H9 (cell line): ENCODE results near the gene OGG1. TPM values are rescaled to one million over a fixed set of nuclear protein-coding genes. Genes with fewer than 3 reads are reported as not detected.

Experiments
- DNase-seq: peaks from one replicate; pipeline ENCODE4 v3.0.0-alpha.2; 2017
- H2AFZ ChIP-seq: one replicate; pipeline ENCODE4 v1.6.1; 2013; ENCODE audit warnings: mild to moderate bottlenecking, low read length, control low read depth, moderate library complexity
- H2AK5ac ChIP-seq: 2 replicates; pipeline ENCODE4 v1.6.1; 2013; ENCODE audit warnings: low read length, control low read depth, mixed read lengths; ENCODE audit not compliant: insufficient read length
- H2BK120ac ChIP-seq: one replicate; pipeline ENCODE4 v1.6.1; 2013; ENCODE audit warnings: low read depth, mild to moderate bottlenecking, low read length, control low read depth, inconsistent platforms; ENCODE audit not compliant: poor library complexity, severe bottlenecking
- H2BK12ac ChIP-seq: 2 replicates; pipeline ENCODE4 v1.6.1; 2013; ENCODE audit warnings: low read length, control low read depth, mixed read lengths, low read depth; ENCODE audit not compliant: insufficient read length
- H2BK15ac ChIP-seq: 2 replicates; pipeline ENCODE4 v1.6.1; 2013; ENCODE audit warnings: low read depth, low read length, control low read depth
- H2BK20ac ChIP-seq: one replicate; pipeline ENCODE4 v1.6.1; 2013; ENCODE audit warnings: low read depth, mild to moderate bottlenecking, low read length, control low read depth, inconsistent platforms; ENCODE audit not compliant: poor library complexity, severe bottlenecking
- H2BK5ac ChIP-seq: 2 replicates; pipeline ENCODE4 v1.6.1; 2013; ENCODE audit warnings: low read length, control low read depth, mixed read lengths; ENCODE audit not compliant: insufficient read length
- H3K14ac ChIP-seq: 2 replicates; pipeline ENCODE4 v1.6.1; 2013; ENCODE audit warnings: low read length, control low read depth; ENCODE audit not compliant: insufficient read depth
- H3K18ac ChIP-seq: 2 replicates; pipeline ENCODE4 v1.6.1; 2013; ENCODE audit warnings: low read depth, mild to moderate bottlenecking, mixed read lengths, low read length, control low read depth; ENCODE audit not compliant: insufficient read length
- H3K23ac ChIP-seq: 2 replicates; pipeline ENCODE4 v1.6.1; 2013; ENCODE audit warnings: low read length, control low read depth, mixed read lengths, low read depth; ENCODE audit not compliant: insufficient read length
- H3K23me2 ChIP-seq: 2 replicates; pipeline ENCODE4 v1.6.1; 2013; ENCODE audit warnings: low read depth, mild to moderate bottlenecking, mixed read lengths, low read length, control low read depth; ENCODE audit not compliant: insufficient read length, poor library complexity, severe bottlenecking
- H3K27ac ChIP-seq: 2 replicates; pipeline ENCODE4 v1.5.1; 2013; ENCODE audit warnings: low read length, control low read depth, mixed read lengths, low read depth; ENCODE audit not compliant: insufficient read length
- H3K27me3 ChIP-seq: 2 replicates; pipeline ENCODE4 v1.6.1; 2013; ENCODE audit warnings: low read length, control low read depth, inconsistent platforms; ENCODE audit not compliant: insufficient read depth
- H3K4ac ChIP-seq: 2 replicates; pipeline ENCODE4 v1.6.1; 2013; ENCODE audit warnings: low read depth, mild to moderate bottlenecking, control low read depth, inconsistent platforms, low read length, moderate library complexity
- H3K4me1 ChIP-seq: 2 replicates; pipeline ENCODE4 v1.6.1; 2013; ENCODE audit warnings: low read length, control low read depth, inconsistent platforms; ENCODE audit not compliant: insufficient read depth
- H3K4me2 ChIP-seq: 2 replicates; pipeline ENCODE4 v1.6.1; 2013; ENCODE audit warnings: low read length, control low read depth, mixed read lengths; ENCODE audit not compliant: insufficient read length, insufficient read depth
- H3K56ac ChIP-seq: 2 replicates; pipeline ENCODE4 v1.6.1; 2013; ENCODE audit warnings: low read depth, mild to moderate bottlenecking, mixed read lengths, low read length, control low read depth; ENCODE audit not compliant: insufficient read length
- H3K79me1 ChIP-seq: 2 replicates; pipeline ENCODE4 v1.6.1; 2013; ENCODE audit warnings: low read depth, mild to moderate bottlenecking, moderate library complexity, low read length, control low read depth, inconsistent platforms; ENCODE audit not compliant: insufficient read depth, poor library complexity, severe bottlenecking
- H3K79me2 ChIP-seq: 2 replicates; pipeline ENCODE4 v1.6.1; 2013; ENCODE audit warnings: low read length, control low read depth, inconsistent platforms; ENCODE audit not compliant: insufficient read depth
- H3K9ac ChIP-seq: 2 replicates; pipeline ENCODE4 v1.6.1; 2013; ENCODE audit warnings: low read length, control low read depth, mixed read lengths; ENCODE audit not compliant: insufficient read length; ENCODE audit errors: extremely low read depth
- H3K9me3 ChIP-seq: one replicate; pipeline ENCODE4 v1.6.1; 2013; ENCODE audit warnings: low read depth, low read length, inconsistent platforms; ENCODE audit not compliant: control insufficient read depth
- H3T11ph ChIP-seq: one replicate; pipeline ENCODE4 v1.6.1; 2013; ENCODE audit warnings: mild to moderate bottlenecking, low read length, control low read depth, inconsistent platforms
- H4K20me1 ChIP-seq: one replicate; pipeline ENCODE4 v1.6.1; 2013; ENCODE audit not compliant: control insufficient read depth, insufficient read length, insufficient read depth
- H4K5ac ChIP-seq: 2 replicates; pipeline ENCODE4 v1.6.1; 2013; ENCODE audit warnings: low read depth, mild to moderate bottlenecking, mixed read lengths, low read length, control low read depth; ENCODE audit not compliant: insufficient read length
- H4K8ac ChIP-seq: replicated peaks from 2 replicates; pipeline ENCODE4 v1.6.1; 2013; ENCODE audit warnings: low read length, control low read depth, mixed read lengths, low read depth; ENCODE audit not compliant: insufficient read length
- H4K91ac ChIP-seq: 2 replicates; pipeline ENCODE4 v1.6.1; 2013; ENCODE audit warnings: low read depth, mild to moderate bottlenecking, moderate library complexity, mixed read lengths, low read length, control low read depth; ENCODE audit not compliant: insufficient read length
- H3K27ac Mint-ChIP-seq, 3 experiments: 2 replicates in 2 of 3; 3 replicates in 1 of 3; pipeline ENCODE4 v1.8.0; 2020 to 2021; ENCODE audit warnings: mixed read lengths in 3 of 3, mild to moderate bottlenecking in 1 of 3, moderate library complexity in 1 of 3
- H3K27me3 Mint-ChIP-seq: 2 replicates; pipeline ENCODE4 v1.8.0; 2021; ENCODE audit warnings: low read depth, mild to moderate bottlenecking, moderate library complexity, mixed read lengths
- H3K36me3 Mint-ChIP-seq, 3 experiments: 2 replicates in 2 of 3; 3 replicates in 1 of 3; pipeline ENCODE4 v1.8.0; 2020 to 2021; ENCODE audit warnings: low read depth in 3 of 3, mixed read lengths in 3 of 3; ENCODE audit not compliant: insufficient read depth in 1 of 3
- H3K4me1 Mint-ChIP-seq, 2 experiments: 2 replicates each; pipeline ENCODE4 v1.8.0; 2020; ENCODE audit warnings: mixed read lengths in 2 of 2
- H3K4me3 Mint-ChIP-seq, 2 experiments: 2 replicates in 1 of 2; 3 replicates in 1 of 2; pipeline ENCODE4 v1.8.0; 2020 to 2021; ENCODE audit warnings: mild to moderate bottlenecking in 2 of 2, mixed read lengths in 2 of 2, moderate library complexity in 1 of 2
- H3K9me3 Mint-ChIP-seq, 2 experiments: 2 replicates in 1 of 2; 3 replicates in 1 of 2; pipeline ENCODE4 v1.8.0; 2020; ENCODE audit warnings: mild to moderate bottlenecking in 2 of 2, mixed read lengths in 2 of 2, moderate library complexity in 1 of 2
- CTCF ChIP-seq: fragments of 200-600 bp; sonication (generic); conservative IDR thresholded peaks from 3 replicates; pipeline ENCODE4 v1.8.0; 2021; ENCODE audit warnings: antibody characterized with exemption, mild to moderate bottlenecking
- WGBS: extraction: QIAGEN DNeasy Blood & Tissue Kit; methylation state at CpG from one replicate; pipeline ENCODE4 v1.1.7; 2013; ENCODE audit warnings: missing lambda C conversion rate, low lambda C conversion rate, mixed read lengths; ENCODE audit not compliant: insufficient read length; ENCODE audit errors: extremely low coverage; 5-methylcytosine and 5-hydroxymethylcytosine counted together
- total RNA-seq: library from RNA; stranded (reverse); gene quantifications from 2 replicates; pipeline ENCODE4 v1.2.1, GENCODE V29; 2021

The OGG1 gene
- total RNA-seq, 1 experiment from 2014 or later = 43.4 TPM

- H3K27me3 Mint-ChIP-seq = no peaks in the 10 kb centered on the region
- H2BK12ac ChIP-seq = no peak overlapping the region
- H3K27ac Mint-ChIP-seq = no peak overlapping the region
- no peaks in the 10 kb centered on the region for H3K23me2 ChIP-seq
- H3K4me1 Mint-ChIP-seq = peaks cover 3 to 6% of the 10 kb centered on the region in 2 experiments; a peak in 3 of 4 replicates
- H3K4ac ChIP-seq = no peak overlapping the region
- H3K18ac ChIP-seq = no peak overlapping the region
- no peak overlapping the region for H2BK20ac ChIP-seq
- H2BK5ac ChIP-seq = no peak overlapping the region
- H3K4me1 ChIP-seq = no peaks in the 10 kb centered on the region
- H3K56ac ChIP-seq = no peak overlapping the region
- H3K23ac ChIP-seq = no peak overlapping the region
- DNase-seq = no peak
- H4K20me1 ChIP-seq = no peaks in the 10 kb centered on the region
- no peak overlapping the region for H4K5ac ChIP-seq
- no peak for TF ChIP-seq CTCF
- H3K9me3 Mint-ChIP-seq = no peaks in the 10 kb centered on the region
- no peak overlapping the region for H3K4me2 ChIP-seq
- no peak overlapping the region for H2BK120ac ChIP-seq
- no peak overlapping the region for H2AFZ ChIP-seq
- H3K9ac ChIP-seq = no peak overlapping the region
- no peaks in the 10 kb centered on the region for H3K27me3 ChIP-seq
- no peak overlapping the region for H3K4me3 Mint-ChIP-seq
- H3K36me3 Mint-ChIP-seq = peaks cover 23 to 78% (median 70%) of the 10 kb centered on the region in 3 experiments; a peak in 6 of 7 replicates
- no CpG with 5 or more reads among the region's 14 CpGs for WGBS
- H3T11ph ChIP-seq = no peak overlapping the region
- no peak overlapping the region for H2BK15ac ChIP-seq
- H3K9me3 ChIP-seq = no peaks in the 10 kb centered on the region
- no peak overlapping the region for H2AK5ac ChIP-seq
- H3K79me1 ChIP-seq = no peaks in the 10 kb centered on the region
- H3K79me2 ChIP-seq = no peaks in the 10 kb centered on the region
- no peak overlapping the region for H4K8ac ChIP-seq
- no peak overlapping the region for H4K91ac ChIP-seq
- H3K27ac ChIP-seq = no peak overlapping the region
- no peak overlapping the region for H3K14ac ChIP-seq
These were observed 34.2 kb downstream of the OGG1 start for GRCh38 chr3:9783954-9784353.
